GM10266 (cell line): ENCODE measurements around the gene PDCD4.

Source experiments
- DNase-seq: peaks from one replicate; pipeline ENCODE4 v3.0.0; 2012; ENCODE audit errors: extremely low spot score
- CTCF ChIP-seq: IDR thresholded peaks from 2 replicates; pipeline ENCODE4 v1.5.1; 2012; ENCODE audit warnings: mild to moderate bottlenecking, low read depth; ENCODE audit not compliant: control insufficient read depth, insufficient read depth; ENCODE audit errors: missing control alignments

The PDCD4 gene

GRCh38 chr10:110871298-110872084 lies at the start of gene PDCD4:
TSS of gene PDCD4 (plus strand) at chr10:110871928. CDS start at chr10:110876028, 4,100 bp downstream.
- DNase-seq: peak; percentile 90
- TF ChIP-seq CTCF: no peak

- DNase-seq: no peak
- no peak for TF ChIP-seq CTCF
Measured at GRCh38 chr10:110822035-110822711, 49.6 kb upstream of the PDCD4 start.

- no peak for DNase-seq
- no peak for TF ChIP-seq CTCF
Measured at GRCh38 chr10:110822712-110823311, 48.9 kb upstream of the PDCD4 start.

GRCh38 chr10:110824152-110824441 lies 47.6 kb upstream of the PDCD4 start:
- no peak for DNase-seq
- no peak for TF ChIP-seq CTCF

- no peak for DNase-seq
- TF ChIP-seq CTCF: no peak
Measured at GRCh38 chr10:110824660-110825059, 47.1 kb upstream of the PDCD4 start.

- DNase-seq: no peak
- no peak for TF ChIP-seq CTCF
Measured at GRCh38 chr10:110825508-110825907, 46.2 kb upstream of the PDCD4 start.

- DNase-seq: no peak
- TF ChIP-seq CTCF: no peak
Measured at GRCh38 chr10:110827410-110827809, 44.3 kb upstream of the PDCD4 start.
